GM23248 (cell line): ENCODE measurements around the gene NFAT5. TPM values are rescaled to one million over a fixed set of nuclear protein-coding genes. Genes with fewer than 3 reads are reported as not detected.

ENCODE experiments used
- DNase-seq: peaks from one replicate; pipeline ENCODE4 v3.0.0-alpha.2; 2015
- H2AFZ ChIP-seq: fragments of 200-600 bp; sonication (generic); 2 replicates; pipeline ENCODE4 v1.6.1; 2016; ENCODE audit warnings: antibody characterized with exemption
- H3F3A ChIP-seq: fragments of 200-600 bp; sonication (generic); 2 replicates; pipeline ENCODE4 v1.6.1; 2016; ENCODE audit warnings: mild to moderate bottlenecking, antibody characterized with exemption, mixed run types; ENCODE audit not compliant: insufficient read depth
- H3K27ac ChIP-seq: fragments of 200-600 bp; sonication (generic); 2 replicates; pipeline ENCODE4 v1.5.1; 2016; ENCODE audit warnings: mild to moderate bottlenecking
- H3K27me3 ChIP-seq: fragments of 200-600 bp; sonication (generic); replicated peaks from 2 replicates; pipeline ENCODE4 v1.6.1; 2016; ENCODE audit warnings: mild to moderate bottlenecking; ENCODE audit not compliant: insufficient read depth
- H3K36me3 ChIP-seq: fragments of 200-600 bp; sonication (generic); 2 replicates; pipeline ENCODE4 v1.6.1; 2016; ENCODE audit warnings: low read depth, mild to moderate bottlenecking
- H3K4me1 ChIP-seq: fragments of 200-600 bp; sonication (generic); 2 replicates; pipeline ENCODE4 v1.6.1; 2016; ENCODE audit warnings: mild to moderate bottlenecking; ENCODE audit not compliant: insufficient read depth
- H3K4me2 ChIP-seq: fragments of 200-600 bp; sonication (generic); one replicate; pipeline ENCODE4 v1.6.1; 2016; ENCODE audit warnings: mild to moderate bottlenecking; ENCODE audit not compliant: unreplicated experiment
- H3K4me3 ChIP-seq: fragments of 200-600 bp; sonication (generic); 2 replicates; pipeline ENCODE4 v1.5.1; 2016; ENCODE audit warnings: mild to moderate bottlenecking
- H3K79me2 ChIP-seq: fragments of 200-600 bp; sonication (generic); 2 replicates; pipeline ENCODE4 v1.6.1; 2016; ENCODE audit warnings: mild to moderate bottlenecking; ENCODE audit not compliant: insufficient read depth
- H3K9ac ChIP-seq: fragments of 200-600 bp; sonication (generic); 2 replicates; pipeline ENCODE4 v1.6.1; 2016; ENCODE audit warnings: mild to moderate bottlenecking
- H3K9me2 ChIP-seq: fragments of 200-600 bp; sonication (generic); 2 replicates; pipeline ENCODE4 v1.6.1; 2016; ENCODE audit warnings: mixed run types, mild to moderate bottlenecking, moderate library complexity; ENCODE audit not compliant: insufficient read depth
- H3K9me3 ChIP-seq: fragments of 200-600 bp; sonication (generic); one replicate; pipeline ENCODE4 v1.6.1; 2017; ENCODE audit warnings: low read depth
- H4K20me1 ChIP-seq: fragments of 200-600 bp; sonication (generic); 2 replicates; pipeline ENCODE4 v1.6.0; 2016; ENCODE audit not compliant: insufficient read depth
- EZH2 ChIP-seq: fragments of 200-600 bp; sonication (generic); IDR thresholded peaks from 2 replicates; pipeline ENCODE4 v1.6.1; 2018; ENCODE audit warnings: antibody characterized with exemption, mild to moderate bottlenecking; ENCODE audit not compliant: insufficient read depth, poor library complexity, severe bottlenecking
- EZH2phosphoT487 ChIP-seq: fragments of 200-600 bp; sonication (generic); IDR thresholded peaks from 2 replicates; pipeline ENCODE4 v1.6.1; 2018; ENCODE audit warnings: antibody characterized with exemption, moderate library complexity, mild to moderate bottlenecking, low read depth; ENCODE audit not compliant: insufficient read depth
- WGBS, 2 experiments: methylation state at CpG; one replicate each; pipeline ENCODE4 v1.1.6; 2015 to 2017; ENCODE audit warnings: low lambda C conversion rate in 2 of 2, low coverage in 1 of 2; ENCODE audit errors: missing lambda C conversion rate in 2 of 2; 5-methylcytosine and 5-hydroxymethylcytosine counted together
- in situ Hi-C: fragments of 300-500 bp; cut with MboI; formaldehyde crosslinking; loops from 2 replicates; pipeline ENCODE4 v1.15.0; 2020
- polyA plus RNA-seq: library from polyadenylated mRNA; unstranded; fragments of >200 nt; fragmentation: Nextera tagmentation; extraction: Ambion mirVana; gene quantifications from 2 replicates; pipeline ENCODE4 v1.2.1, GENCODE V29; 2016
- total RNA-seq: library from RNA; depleted of rRNA; stranded (reverse); fragments of >200 nt; shearing (Covaris generic); gene quantifications from 2 replicates; pipeline ENCODE4 v1.2.3, GENCODE V29; 2014

Gene NFAT5
- total and polyA plus RNA-seq, 2 experiments from 2014 or later: 8.0 to 9.8 TPM

- Histone ChIP-seq H3K4me3 (no peak overlapping the region), H3K4me2 (no peak overlapping the region), H3K9me3 (no peaks in the 10 kb centered on the region), H3K9ac (no peak overlapping the region), H3K79me2 (peaks cover 41% of the 10 kb centered on the region), H3K9me2 (no peaks in the 10 kb centered on the region), H2AFZ (no peak overlapping the region), H3K27ac (no peak overlapping the region), H3K27me3 (no peaks in the 10 kb centered on the region), H4K20me1 (no peaks in the 10 kb centered on the region), H3K36me3 (peaks cover 56% of the 10 kb centered on the region), H3K4me1 (no peaks in the 10 kb centered on the region), H3F3A (no peaks in the 10 kb centered on the region; the same call in 1 of the 2 replicates)
- in situ Hi-C loops: no loop called here
- WGBS, 2 experiments: 96 to 98% methylated on average over 4 of the region's 4 CpGs
- DNase-seq: no peak
- no peak for TF ChIP-seq EZH2
- TF ChIP-seq EZH2phosphoT487: no peak
Observed at GRCh38 chr16:69660166-69660565, 94.4 kb downstream of the NFAT5 start.

DNA sequence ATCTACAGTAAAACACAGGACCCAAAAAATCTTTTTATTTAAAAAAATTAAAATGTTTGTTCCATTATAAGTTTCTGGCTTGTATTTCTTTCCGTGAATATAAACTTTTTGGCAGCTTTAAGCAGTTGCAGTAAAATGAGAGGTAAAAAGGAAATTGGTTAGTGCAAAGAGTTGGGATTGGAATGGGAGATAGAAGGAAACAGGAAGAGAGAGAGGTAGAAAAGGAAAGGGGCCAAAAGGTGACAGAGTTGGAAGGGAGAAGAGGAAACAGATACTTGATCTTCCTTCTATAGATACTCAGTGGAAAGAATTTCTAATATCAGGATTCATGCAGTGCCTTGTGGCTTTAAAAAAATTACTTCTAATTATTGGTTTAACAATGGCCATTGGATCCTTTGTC is 97.1 kb downstream of the NFAT5 start:
- no peak overlapping the region for H3K27ac ChIP-seq
- TF ChIP-seq EZH2phosphoT487 (no peak), EZH2 (no peak)
- no peaks in the 10 kb centered on the region for H3K4me1 ChIP-seq
- no peak overlapping the region for H3K4me3 ChIP-seq
- no peaks in the 10 kb centered on the region for H3K9me3 ChIP-seq
- in situ Hi-C loops: no loop called here
- no peak for DNase-seq
- peaks cover 25% of the 10 kb centered on the region for H3K79me2 ChIP-seq
- no peaks in the 10 kb centered on the region for H4K20me1 ChIP-seq
- WGBS, 2 experiments: 91 to 92% methylated on average over 1 of the region's 1 CpG
- H3F3A ChIP-seq: no peaks in the 10 kb centered on the region; the same call in 1 of the 2 replicates
- no peak overlapping the region for H3K4me2 ChIP-seq
- no peaks in the 10 kb centered on the region for H3K27me3 ChIP-seq
- H3K9ac ChIP-seq: no peak overlapping the region
- H3K36me3 ChIP-seq: peaks cover 43% of the 10 kb centered on the region
- H3K9me2 ChIP-seq: no peaks in the 10 kb centered on the region
- H2AFZ ChIP-seq: no peak overlapping the region

DNA sequence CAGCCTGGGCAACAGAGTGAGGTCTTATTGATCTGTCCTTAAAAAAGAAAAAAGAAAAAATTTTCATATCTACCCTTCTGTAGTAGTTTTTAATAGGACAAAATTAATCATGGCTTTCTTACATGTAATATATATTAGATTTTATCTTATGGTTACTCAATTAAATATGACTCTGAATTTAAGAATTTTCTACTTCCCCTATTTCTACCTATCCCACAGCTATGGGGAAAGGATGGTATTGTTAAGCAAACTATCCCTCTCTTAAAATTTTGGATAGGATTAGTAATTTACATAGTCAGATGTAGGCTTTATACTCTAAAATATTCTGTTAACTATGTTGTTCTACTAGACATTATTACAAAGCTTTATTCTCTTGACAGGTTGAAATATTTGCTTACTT is 98.1 kb downstream of the NFAT5 start:
- Histone ChIP-seq H3K36me3 (peaks cover 42% of the 10 kb centered on the region), H3K4me1 (no peaks in the 10 kb centered on the region), H3K27ac (no peak overlapping the region), H4K20me1 (no peaks in the 10 kb centered on the region), H3F3A (no peaks in the 10 kb centered on the region; the same call in 1 of the 2 replicates), H3K9me2 (no peaks in the 10 kb centered on the region), H3K9ac (no peak overlapping the region), H3K79me2 (peaks cover 28% of the 10 kb centered on the region), H3K4me2 (no peak overlapping the region), H2AFZ (no peak overlapping the region), H3K4me3 (no peak overlapping the region), H3K9me3 (no peaks in the 10 kb centered on the region), H3K27me3 (no peaks in the 10 kb centered on the region)
- in situ Hi-C loops: no loop called here
- TF ChIP-seq EZH2: no peak
- no peak for TF ChIP-seq EZH2phosphoT487
- peak; percentile 9 for DNase-seq

DNA sequence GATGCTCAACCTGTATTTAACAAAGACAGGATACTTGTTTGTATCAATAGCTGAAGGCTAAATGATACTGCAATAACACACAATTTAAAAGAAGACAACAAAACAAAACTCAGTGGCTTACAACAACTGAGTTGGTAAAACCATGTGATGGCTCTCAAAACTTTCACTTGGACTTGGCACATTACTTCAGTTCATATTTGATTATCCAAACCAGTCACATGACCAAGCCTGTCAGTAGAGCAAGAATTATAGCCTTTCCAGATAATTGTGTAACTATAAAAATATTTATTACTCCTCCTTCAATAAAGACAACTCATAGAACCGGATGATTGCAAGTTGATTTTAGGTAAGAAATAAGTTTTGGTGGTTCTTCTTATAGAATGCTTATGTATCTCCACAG is 103.8 kb downstream of the NFAT5 start:
- in situ Hi-C loops: no loop called here
- no peak for DNase-seq
- H3F3A ChIP-seq: no peaks in the 10 kb centered on the region
- no peak for TF ChIP-seq EZH2
- TF ChIP-seq EZH2phosphoT487: no peak
- H3K79me2 ChIP-seq: peaks cover 56% of the 10 kb centered on the region
- no peaks in the 10 kb centered on the region for H3K27me3 ChIP-seq
- H3K4me1 ChIP-seq: no peaks in the 10 kb centered on the region
- no peaks in the 10 kb centered on the region for H4K20me1 ChIP-seq
- H3K9me2 ChIP-seq: no peaks in the 10 kb centered on the region
- WGBS, 2 experiments: 13 to 36% methylated on average over 1 of the region's 1 CpG
- no peak overlapping the region for H2AFZ ChIP-seq
- H3K4me3 ChIP-seq: no peak overlapping the region
- no peak overlapping the region for H3K27ac ChIP-seq
- no peak overlapping the region for H3K4me2 ChIP-seq
- no peaks in the 10 kb centered on the region for H3K9me3 ChIP-seq
- H3K36me3 ChIP-seq: peaks cover 60% of the 10 kb centered on the region
- H3K9ac ChIP-seq: no peak overlapping the region

GRCh38 chr16:69672315-69672997 is 106.7 kb downstream of the NFAT5 start:
- no peaks in the 10 kb centered on the region for H3K27me3 ChIP-seq
- in situ Hi-C loops: no loop called here
- H3K9ac ChIP-seq: no peak overlapping the region
- no peak overlapping the region for H3K4me2 ChIP-seq
- H2AFZ ChIP-seq: no peak overlapping the region
- no peaks in the 10 kb centered on the region for H4K20me1 ChIP-seq
- H3K27ac ChIP-seq: no peak overlapping the region
- TF ChIP-seq EZH2phosphoT487: no peak
- no peak for TF ChIP-seq EZH2
- no peaks in the 10 kb centered on the region for H3K4me1 ChIP-seq
- WGBS, 2 experiments: 97% methylated on average over 2 of the region's 2 CpGs
- no peaks in the 10 kb centered on the region for H3K9me3 ChIP-seq
- H3K36me3 ChIP-seq: peaks cover 81% of the 10 kb centered on the region
- H3F3A ChIP-seq: no peaks in the 10 kb centered on the region
- no peaks in the 10 kb centered on the region for H3K9me2 ChIP-seq
- peaks cover 79% of the 10 kb centered on the region for H3K79me2 ChIP-seq
- H3K4me3 ChIP-seq: no peak overlapping the region
- DNase-seq: no peak
